ENCODE data around the gene NEURL1. TPM values are rescaled to one million over a fixed set of nuclear protein-coding genes. Genes with fewer than 3 reads are reported as not detected.

NEURL1 gene
- total RNA-seq, 1 experiment from 2014 or later, result 0.10 TPM

- in situ Hi-C loops (cut with HindIII; ENCODE audit: low pct_unique_long_range_greater_than_20kb, low sequenced_read_pairs), result no loop called here
- Histone ChIP-seq H3K4me3 (ENCODE audit: low read depth in 2 of 2, low read length in 2 of 2) (no peak overlapping the region), H3K9me3 (ENCODE audit: control insufficient read depth, insufficient read depth, low read depth, low read length) (no peaks in the 10 kb centered on the region), H3K4me1 (ENCODE audit: control insufficient read depth, insufficient read depth, low read length) (peaks cover 6% of the 10 kb centered on the region), H3K27me3 (ENCODE audit: control insufficient read depth, insufficient read depth, low read length) (no peaks in the 10 kb centered on the region), H3K36me3 (ENCODE audit: control insufficient read depth, insufficient read depth, low read length) (no peaks in the 10 kb centered on the region), H3K27ac (ENCODE audit: low read length) (no peak overlapping the region)
- intact Hi-C loops (cut with micrococcal nuclease; ENCODE audit: unreplicated experiment), result no loop called here
- POLR2A ChIA-PET, result interaction anchor here (0.7 kb wide), 2 partner anchors 258 to 421 kb away, joined by 4 read pairs; no protein-coding TSS in a partner anchor
- DNase-seq (ENCODE audit: low read depth, low spot score), result no peak
- TF ChIP-seq, protein P1, sequence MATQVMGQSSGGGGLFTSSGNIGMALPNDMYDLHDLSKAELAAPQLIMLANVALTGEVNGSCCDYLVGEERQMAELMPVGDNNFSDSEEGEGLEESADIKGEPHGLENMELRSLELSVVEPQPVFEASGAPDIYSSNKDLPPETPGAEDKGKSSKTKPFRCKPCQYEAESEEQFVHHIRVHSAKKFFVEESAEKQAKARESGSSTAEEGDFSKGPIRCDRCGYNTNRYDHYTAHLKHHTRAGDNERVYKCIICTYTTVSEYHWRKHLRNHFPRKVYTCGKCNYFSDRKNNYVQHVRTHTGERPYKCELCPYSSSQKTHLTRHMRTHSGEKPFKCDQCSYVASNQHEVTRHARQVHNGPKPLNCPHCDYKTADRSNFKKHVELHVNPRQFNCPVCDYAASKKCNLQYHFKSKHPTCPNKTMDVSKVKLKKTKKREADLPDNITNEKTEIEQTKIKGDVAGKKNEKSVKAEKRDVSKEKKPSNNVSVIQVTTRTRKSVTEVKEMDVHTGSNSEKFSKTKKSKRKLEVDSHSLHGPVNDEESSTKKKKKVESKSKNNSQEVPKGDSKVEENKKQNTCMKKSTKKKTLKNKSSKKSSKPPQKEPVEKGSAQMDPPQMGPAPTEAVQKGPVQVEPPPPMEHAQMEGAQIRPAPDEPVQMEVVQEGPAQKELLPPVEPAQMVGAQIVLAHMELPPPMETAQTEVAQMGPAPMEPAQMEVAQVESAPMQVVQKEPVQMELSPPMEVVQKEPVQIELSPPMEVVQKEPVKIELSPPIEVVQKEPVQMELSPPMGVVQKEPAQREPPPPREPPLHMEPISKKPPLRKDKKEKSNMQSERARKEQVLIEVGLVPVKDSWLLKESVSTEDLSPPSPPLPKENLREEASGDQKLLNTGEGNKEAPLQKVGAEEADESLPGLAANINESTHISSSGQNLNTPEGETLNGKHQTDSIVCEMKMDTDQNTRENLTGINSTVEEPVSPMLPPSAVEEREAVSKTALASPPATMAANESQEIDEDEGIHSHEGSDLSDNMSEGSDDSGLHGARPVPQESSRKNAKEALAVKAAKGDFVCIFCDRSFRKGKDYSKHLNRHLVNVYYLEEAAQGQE (IDR thresholded peaks at IDR 0.05; ENCODE audit: insufficient read depth in 1 of 2, low read depth in 2 of 2, low read length in 1 of 2), result no peak
- TF ChIP-seq CTCF (IDR thresholded peaks at IDR 0.05) (no peak), TCF7L2 (IDR thresholded peaks at IDR 0.05; ENCODE audit: low read depth, low read length) (no peak), POLR2AphosphoS5 (IDR thresholded peaks at IDR 0.05; ENCODE audit: low read depth, low read length) (no peak), SIN3A (IDR thresholded peaks at IDR 0.05; ENCODE audit: borderline replicate concordance, insufficient read depth, low read depth, low read length) (no peak)
- no TSS peak for BruUV-seq (replicated peaks)
- ATAC-seq, result no peak
- CTCF ChIA-PET, result interaction anchor here (0.6 to 1.7 kb wide), 2 partner anchors 8 to 11 kb away, joined by 3 to 4 read pairs; no protein-coding TSS in a partner anchor
These were observed 79.1 kb downstream of the NEURL1 start for GRCh38 chr10:103572347-103573204.

GRCh38 chr10:103573205-103573487, 79.6 kb downstream of the NEURL1 start:
- DNase-seq (ENCODE audit: low read depth, low spot score) (no peak), ATAC-seq (no peak)
- Histone ChIP-seq H3K9me3 (ENCODE audit: control insufficient read depth, insufficient read depth, low read depth, low read length) (no peaks in the 10 kb centered on the region), H3K36me3 (ENCODE audit: control insufficient read depth, insufficient read depth, low read length) (no peaks in the 10 kb centered on the region), H3K4me1 (ENCODE audit: control insufficient read depth, insufficient read depth, low read length) (peaks cover 6% of the 10 kb centered on the region), H3K4me3 (ENCODE audit: low read depth in 2 of 2, low read length in 2 of 2) (no peak overlapping the region), H3K27me3 (ENCODE audit: control insufficient read depth, insufficient read depth, low read length) (no peaks in the 10 kb centered on the region), H3K27ac (ENCODE audit: low read length) (no peak overlapping the region)
- BruUV-seq (replicated peaks), result no TSS peak
- in situ Hi-C loops (cut with HindIII; ENCODE audit: low pct_unique_long_range_greater_than_20kb, low sequenced_read_pairs) (no loop called here), intact Hi-C loops (cut with micrococcal nuclease; ENCODE audit: unreplicated experiment) (no loop called here)
- ChIA-PET POLR2A (interaction anchor here (0.7 kb wide), 2 partner anchors 258 to 422 kb away, joined by 4 read pairs; no protein-coding TSS in a partner anchor), CTCF (interaction anchor here (0.6 to 1.7 kb wide), 2 partner anchors 9 to 12 kb away, joined by 3 to 4 read pairs; no protein-coding TSS in a partner anchor)
- TF ChIP-seq CTCF (IDR thresholded peaks at IDR 0.05) (no peak), POLR2AphosphoS5 (IDR thresholded peaks at IDR 0.05; ENCODE audit: low read depth, low read length) (no peak), SIN3A (IDR thresholded peaks at IDR 0.05; ENCODE audit: borderline replicate concordance, insufficient read depth, low read depth, low read length) (no peak), TCF7L2 (IDR thresholded peaks at IDR 0.05; ENCODE audit: low read depth, low read length) (no peak)
- TF ChIP-seq, protein P1 (IDR thresholded peaks at IDR 0.05; ENCODE audit: insufficient read depth in 1 of 2, low read depth in 2 of 2, low read length in 1 of 2), result no peak
